Smooth muscle cell (in vitro differentiated cells): ENCODE results near the gene BMS1. TPM values are rescaled to one million over a fixed set of nuclear protein-coding genes. Genes with fewer than 3 reads are reported as not detected.

Experiments
- DNase-seq: peaks from one replicate; lab custom pipeline; 2025; ENCODE audit not compliant: unreplicated experiment; lab: John Stamatoyannopoulos, UW
- H2AFZ ChIP-seq: fragments of 200-600 bp; sonication (generic); 2 replicates; pipeline ENCODE4 v1.6.0; 2016; ENCODE audit warnings: antibody characterized with exemption, low read depth, mild to moderate bottlenecking
- H3F3A ChIP-seq: fragments of 200-600 bp; sonication (generic); 2 replicates; pipeline ENCODE4 v1.6.0; 2017; ENCODE audit warnings: antibody characterized with exemption, low read depth
- H3K27ac ChIP-seq: fragments of 200-600 bp; sonication (generic); 2 replicates; pipeline ENCODE4 v1.5.1; 2016; ENCODE audit warnings: low read depth, mild to moderate bottlenecking
- H3K27me3 ChIP-seq: fragments of 200-600 bp; sonication (generic); 2 replicates; pipeline ENCODE4 v1.6.1; 2016; ENCODE audit warnings: low read depth, mild to moderate bottlenecking
- H3K36me3 ChIP-seq: fragments of 200-600 bp; sonication (generic); 2 replicates; pipeline ENCODE4 v1.5.1; 2016; ENCODE audit warnings: low read depth
- H3K4me1 ChIP-seq: fragments of 200-600 bp; sonication (generic); 2 replicates; pipeline ENCODE4 v1.5.1; 2016; ENCODE audit warnings: low read depth
- H3K4me2 ChIP-seq: fragments of 200-600 bp; sonication (generic); 2 replicates; pipeline ENCODE4 v1.6.0; 2016; ENCODE audit warnings: mild to moderate bottlenecking
- H3K4me3 ChIP-seq: fragments of 200-600 bp; sonication (generic); 2 replicates; pipeline ENCODE4 v1.5.1; 2016; ENCODE audit warnings: mild to moderate bottlenecking
- H3K79me2 ChIP-seq: fragments of 200-600 bp; sonication (generic); 2 replicates; pipeline ENCODE4 v1.6.0; 2016; ENCODE audit warnings: low read depth, mild to moderate bottlenecking
- H3K9ac ChIP-seq: fragments of 200-600 bp; sonication (generic); 2 replicates; pipeline ENCODE4 v1.6.0; 2016; ENCODE audit warnings: low read depth
- H3K9me3 ChIP-seq: fragments of 200-600 bp; sonication (generic); replicated peaks from 2 replicates; pipeline ENCODE4 v1.5.1; 2016; ENCODE audit warnings: low read depth
- H4K20me1 ChIP-seq: fragments of 200-600 bp; sonication (generic); 2 replicates; pipeline ENCODE4 v1.6.0; 2016; ENCODE audit warnings: low read depth
- WGBS: methylation state at CpG from one replicate; pipeline ENCODE4 v1.1.7; 2016; ENCODE audit warnings: low lambda C conversion rate; 5-methylcytosine and 5-hydroxymethylcytosine counted together
- polyA plus RNA-seq: library from polyadenylated mRNA; unstranded; fragments of >200 nt; fragmentation: Nextera tagmentation; extraction: Ambion mirVana; gene quantifications from 2 replicates; pipeline ENCODE4 v1.2.1, GENCODE V29; 2016
- total RNA-seq: library from RNA; depleted of rRNA; stranded (reverse); fragments of >200 nt; gene quantifications from 2 replicates; pipeline ENCODE4 v1.2.3, GENCODE V29; 2014
- TF ChIP-seq, protein P1 (sequence below): fragments of 200-600 bp; sonication (generic); IDR thresholded peaks from 2 replicates; pipeline ENCODE4 v1.5.1; 2017; ENCODE audit warnings: borderline replicate concordance, mild to moderate bottlenecking, antibody characterized with exemption; ENCODE audit not compliant: insufficient read depth, poor library complexity, severe bottlenecking

BMS1 gene
- total and polyA plus RNA-seq, 2 experiments from 2014 or later: 14.9 to 17.5 TPM

DNA sequence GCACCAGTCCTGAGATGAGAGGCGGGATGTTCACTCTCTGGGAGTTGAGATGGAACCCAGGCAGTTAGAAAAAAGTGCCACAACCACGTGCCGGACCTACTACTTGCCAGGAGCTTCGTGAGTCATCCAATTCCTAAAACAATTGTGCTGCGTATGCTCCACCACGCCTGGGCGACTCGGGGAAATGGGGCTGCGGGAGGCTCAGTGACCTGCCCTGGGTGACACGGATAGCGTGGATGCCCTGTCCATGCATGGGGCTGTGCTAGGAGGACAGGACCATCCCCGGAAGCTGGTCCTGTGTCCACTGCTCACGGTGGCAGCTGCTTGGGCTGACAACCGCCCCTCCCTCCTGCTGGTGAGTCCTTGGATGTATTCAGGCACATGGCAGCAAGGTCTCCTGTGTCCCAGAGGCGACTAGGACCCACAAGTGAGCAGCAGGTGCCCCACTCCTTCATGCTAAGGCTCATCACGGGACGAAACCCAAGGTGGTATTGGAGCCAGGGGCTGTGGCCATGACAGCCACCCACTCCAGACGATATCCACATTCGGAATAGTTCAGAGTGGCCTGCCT is 90.4 kb downstream of the BMS1 start:
- 85% methylated on average over 19 of the region's 19 CpGs for WGBS
- DNase-seq: no peak
- H3K27me3 ChIP-seq: no peaks in the 10 kb centered on the region

GRCh38 chr10:42874713-42875387 is 92.3 kb downstream of the BMS1 start:
- H3K9me3 ChIP-seq: no peaks in the 10 kb centered on the region
- H3K4me1 ChIP-seq: peaks cover 8% of the 10 kb centered on the region
- no peaks in the 10 kb centered on the region for H4K20me1 ChIP-seq
- H3K9ac ChIP-seq: no peak overlapping the region
- H3F3A ChIP-seq: no peaks in the 10 kb centered on the region
- WGBS: 93% methylated on average over 15 of the region's 15 CpGs
- no peak for DNase-seq
- TF ChIP-seq, protein P1, sequence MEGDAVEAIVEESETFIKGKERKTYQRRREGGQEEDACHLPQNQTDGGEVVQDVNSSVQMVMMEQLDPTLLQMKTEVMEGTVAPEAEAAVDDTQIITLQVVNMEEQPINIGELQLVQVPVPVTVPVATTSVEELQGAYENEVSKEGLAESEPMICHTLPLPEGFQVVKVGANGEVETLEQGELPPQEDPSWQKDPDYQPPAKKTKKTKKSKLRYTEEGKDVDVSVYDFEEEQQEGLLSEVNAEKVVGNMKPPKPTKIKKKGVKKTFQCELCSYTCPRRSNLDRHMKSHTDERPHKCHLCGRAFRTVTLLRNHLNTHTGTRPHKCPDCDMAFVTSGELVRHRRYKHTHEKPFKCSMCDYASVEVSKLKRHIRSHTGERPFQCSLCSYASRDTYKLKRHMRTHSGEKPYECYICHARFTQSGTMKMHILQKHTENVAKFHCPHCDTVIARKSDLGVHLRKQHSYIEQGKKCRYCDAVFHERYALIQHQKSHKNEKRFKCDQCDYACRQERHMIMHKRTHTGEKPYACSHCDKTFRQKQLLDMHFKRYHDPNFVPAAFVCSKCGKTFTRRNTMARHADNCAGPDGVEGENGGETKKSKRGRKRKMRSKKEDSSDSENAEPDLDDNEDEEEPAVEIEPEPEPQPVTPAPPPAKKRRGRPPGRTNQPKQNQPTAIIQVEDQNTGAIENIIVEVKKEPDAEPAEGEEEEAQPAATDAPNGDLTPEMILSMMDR: no peak
- H2AFZ ChIP-seq: no peak overlapping the region
- no peaks in the 10 kb centered on the region for H3K27me3 ChIP-seq
- no peak overlapping the region for H3K4me2 ChIP-seq
- H3K36me3 ChIP-seq: no peaks in the 10 kb centered on the region
- no peaks in the 10 kb centered on the region for H3K79me2 ChIP-seq
- no peak overlapping the region for H3K27ac ChIP-seq
- no peak overlapping the region for H3K4me3 ChIP-seq

More for the DNA sequence above, 90.4 kb downstream of the BMS1 start:
- Histone ChIP-seq H3K27ac (no peak overlapping the region), H3K4me3 (no peak overlapping the region), H3K36me3 (no peaks in the 10 kb centered on the region), H3K9me3 (no peaks in the 10 kb centered on the region), H3K9ac (no peak overlapping the region), H3F3A (no peaks in the 10 kb centered on the region), H3K4me1 (peaks cover 8% of the 10 kb centered on the region), H2AFZ (no peak overlapping the region), H4K20me1 (no peaks in the 10 kb centered on the region), H3K79me2 (no peaks in the 10 kb centered on the region), H3K4me2 (no peak overlapping the region)
- TF ChIP-seq, protein P1: no peak

DNA sequence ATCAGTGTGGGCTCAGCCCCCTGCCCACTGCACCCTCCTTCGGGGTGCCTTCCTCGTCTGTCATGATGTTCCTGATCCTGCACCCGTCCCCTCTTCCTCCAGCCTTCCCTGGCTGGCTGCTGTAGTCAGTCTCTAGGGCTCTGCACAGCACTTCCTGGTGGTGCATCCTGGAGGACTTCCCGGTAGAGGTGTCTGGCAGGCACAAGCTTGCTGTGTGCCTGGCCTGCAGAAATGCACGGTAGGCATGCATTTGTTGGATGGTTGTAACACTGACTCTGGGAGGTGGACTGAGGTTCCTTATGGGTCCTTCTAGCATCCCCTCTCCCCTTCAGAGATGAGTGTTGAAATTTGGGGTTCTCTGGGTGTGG is 92.8 kb downstream of the BMS1 start:
- TF ChIP-seq, protein P1: no peak
- no peaks in the 10 kb centered on the region for H4K20me1 ChIP-seq
- peak overlapping the region; percentile 54 for H3K4me2 ChIP-seq
- H3K27ac ChIP-seq: no peak overlapping the region
- H3K9ac ChIP-seq: no peak overlapping the region
- H2AFZ ChIP-seq: no peak overlapping the region
- peaks cover 8% of the 10 kb centered on the region for H3K4me1 ChIP-seq
- H3K9me3 ChIP-seq: no peaks in the 10 kb centered on the region
- no peaks in the 10 kb centered on the region for H3K36me3 ChIP-seq
- no peak overlapping the region for H3K4me3 ChIP-seq
- H3K27me3 ChIP-seq: no peaks in the 10 kb centered on the region
- no peak for DNase-seq
- H3F3A ChIP-seq: no peaks in the 10 kb centered on the region
- WGBS: 80% methylated on average over 5 of the region's 5 CpGs
- H3K79me2 ChIP-seq: no peaks in the 10 kb centered on the region

DNA sequence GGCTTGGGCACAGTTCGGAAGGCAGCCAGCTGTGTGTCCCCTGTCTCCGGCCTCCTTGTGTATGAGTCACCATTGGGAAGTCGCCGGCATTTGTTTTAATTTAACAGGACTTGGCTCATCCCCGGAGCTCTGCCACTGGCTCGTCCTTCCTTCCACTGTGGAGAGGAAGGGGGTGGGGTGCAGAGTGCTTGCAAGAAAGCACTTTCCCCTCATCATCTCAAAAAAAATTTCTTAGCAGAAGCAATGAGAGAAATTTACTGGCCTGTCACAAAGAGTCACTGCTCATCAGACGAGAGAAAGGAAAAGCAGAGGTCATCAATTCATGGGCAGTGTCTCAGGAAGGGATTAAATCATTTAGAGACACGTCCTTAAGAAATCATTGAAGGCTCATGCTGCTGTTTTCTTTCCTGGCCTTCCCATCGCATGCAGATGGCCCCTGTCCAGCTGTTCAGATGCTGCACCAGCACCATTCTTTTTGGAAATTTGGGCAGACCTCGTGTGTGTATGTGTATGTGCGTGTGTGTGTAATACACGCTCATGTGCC is 93.3 kb downstream of the BMS1 start:
- Histone ChIP-seq H4K20me1 (no peaks in the 10 kb centered on the region), H3K4me2 (peak overlapping the region; percentile 78), H2AFZ (peak overlapping the region; percentile 41), H3K4me1 (peaks cover 8% of the 10 kb centered on the region), H3K27me3 (no peaks in the 10 kb centered on the region), H3K9ac (no peak overlapping the region), H3F3A (no peaks in the 10 kb centered on the region), H3K27ac (no peak overlapping the region), H3K9me3 (no peaks in the 10 kb centered on the region), H3K79me2 (no peaks in the 10 kb centered on the region), H3K36me3 (no peaks in the 10 kb centered on the region), H3K4me3 (no peak overlapping the region)
- DNase-seq: peak; percentile 27
- TF ChIP-seq, protein P1: no peak
- WGBS: 31% methylated on average over 12 of the region's 12 CpGs
